GM12878 (cell line): ENCODE results near the gene SPRYD3. TPM values are rescaled to one million over a fixed set of nuclear protein-coding genes. Genes with fewer than 3 reads are reported as not detected.

ENCODE experiments used
- ATAC-seq: fragments of 200-7000 bp; cut with Tn5 transposase; 3 replicates; pipeline ENCODE4 v1.9.1; 2020; ENCODE audit warnings: mild to moderate bottlenecking, moderate library complexity
- BruUV-seq: library from RNA; stranded (reverse); fragments of 400-500 nt; replicated peaks from 2 replicates; lab custom pipeline; 2021; lab: Mats Ljungman, UMichigan
- CTCF ChIA-PET: fragments of 300-600 bp; sonication (Branson Sonifier 250); formaldehyde crosslinking; extraction: SDS; loops from one replicate; lab custom pipeline; 2021; ENCODE audit warnings: inconsistent platforms; lab: Yijun Ruan, JAX
- POLR2A ChIA-PET: fragments of 350-600 bp; formaldehyde crosslinking; extraction: SDS; loops from one replicate; lab custom pipeline; 2021; ENCODE audit warnings: inconsistent platforms; lab: Charles Lee
- RAD21 ChIA-PET: fragments of 300-600 bp; sonication (Branson Sonifier 250); formaldehyde crosslinking; loops from one replicate; lab custom pipeline; 2023; ENCODE audit warnings: antibody characterized with exemption; ENCODE audit not compliant: unreplicated experiment; lab: Charles Lee
- SMC1A ChIA-PET: fragments of 300-600 bp; sonication (Branson Sonifier 250); formaldehyde crosslinking; loops from one replicate; lab custom pipeline; 2023; ENCODE audit not compliant: unreplicated experiment, uncharacterized antibody; lab: Charles Lee
- DNase-seq: peaks from one replicate; pipeline ENCODE4 v3.0.0-alpha.2; 2011; ENCODE audit warnings: low read depth, low spot score
- FAIRE-seq: peaks from 3 replicates; lab custom pipeline; 2011; peaks lifted over from hg19 to GRCh38; lab: Jason Lieb, UNC
- H2AFZ ChIP-seq: 2 replicates; pipeline ENCODE4 v1.6.0; 2011; ENCODE audit warnings: low read depth, low read length, control low read depth; ENCODE audit not compliant: control insufficient read depth
- H3K27ac ChIP-seq: 2 replicates; pipeline ENCODE4 v1.5.1; 2011; ENCODE audit warnings: control low read depth; ENCODE audit not compliant: control insufficient read depth, insufficient read depth
- H3K27me3 ChIP-seq, 2 experiments: replicated peaks in 1 of 2; 2 replicates each; pipeline versions ENCODE4 v1.6.0 to v1.6.1; 2011; ENCODE audit warnings: low read length in 1 of 2; ENCODE audit not compliant: control insufficient read depth in 2 of 2, insufficient read depth in 2 of 2
- H3K36me3 ChIP-seq, 2 experiments: 2 replicates each; pipeline ENCODE4 v1.5.1; 2011; ENCODE audit warnings: low read length in 1 of 2; ENCODE audit not compliant: control insufficient read depth in 2 of 2, insufficient read depth in 2 of 2
- H3K4me1 ChIP-seq: 2 replicates; pipeline ENCODE4 v1.6.1; 2011; ENCODE audit warnings: mild to moderate bottlenecking, low read length, moderate library complexity, mixed read lengths; ENCODE audit not compliant: control insufficient read depth, insufficient read depth
- H3K4me2 ChIP-seq: 2 replicates; pipeline ENCODE4 v1.6.0; 2011; ENCODE audit warnings: control low read depth; ENCODE audit not compliant: control insufficient read depth, insufficient read depth
- H3K4me3 ChIP-seq: fragments of 200-600 bp; sonication (generic); 2 replicates; pipeline ENCODE4 v1.5.1; 2016
- H3K79me2 ChIP-seq: 2 replicates; pipeline ENCODE4 v1.6.0; 2011; ENCODE audit warnings: low read length; ENCODE audit not compliant: control insufficient read depth, insufficient read depth
- H3K9ac ChIP-seq: 2 replicates; pipeline ENCODE4 v1.8.0; 2011; ENCODE audit warnings: low read length, control low read depth, mixed read lengths; ENCODE audit not compliant: control insufficient read depth, insufficient read depth
- H3K9me3 ChIP-seq: replicated peaks from 3 replicates; pipeline ENCODE4 v1.5.1; 2011; ENCODE audit warnings: mild to moderate bottlenecking, low read length; ENCODE audit not compliant: control insufficient read depth, insufficient read depth
- H4K20me1 ChIP-seq: 2 replicates; pipeline ENCODE4 v1.6.0; 2011; ENCODE audit not compliant: control insufficient read depth, insufficient read depth
- EZH2 ChIP-seq: IDR thresholded peaks from 2 replicates; pipeline ENCODE4 v1.6.1; 2012; ENCODE audit warnings: low read depth, mild to moderate bottlenecking, control low read depth, inconsistent platforms, low read length, borderline replicate concordance; ENCODE audit not compliant: control insufficient read depth
- MEF2B ChIP-seq: fragments of 450-650 bp; IDR thresholded peaks from 2 replicates; pipeline ENCODE4 v1.6.1; 2018; ENCODE audit warnings: mild to moderate bottlenecking, moderate library complexity; ENCODE audit not compliant: partially characterized antibody, poor library complexity, severe bottlenecking
- NR2F1 ChIP-seq: fragments of 450-650 bp; conservative IDR thresholded peaks from 2 replicates; pipeline ENCODE4 v1.6.1; 2017; ENCODE audit warnings: mild to moderate bottlenecking
- NRF1 ChIP-seq: conservative IDR thresholded peaks from 2 replicates; pipeline ENCODE4 v1.6.1; 2011; ENCODE audit warnings: mild to moderate bottlenecking, low read depth, low read length, improper control_type of control experiment
- RBBP5 ChIP-seq: fragments of 200-600 bp; sonication (generic); conservative IDR thresholded peaks from 2 replicates; pipeline ENCODE4 v1.6.1; 2016
- ZBTB40 ChIP-seq: fragments of 450-650 bp; IDR thresholded peaks from 2 replicates; pipeline ENCODE4 v1.6.1; 2016; ENCODE audit warnings: mild to moderate bottlenecking, moderate library complexity, borderline replicate concordance
- WGBS: methylation state at CpG from one replicate; pipeline ENCODE4 v1.1.6; 2016; ENCODE audit warnings: low lambda C conversion rate; ENCODE audit not compliant: insufficient replicate concordance, insufficient coverage; ENCODE audit errors: missing lambda C conversion rate; 5-methylcytosine and 5-hydroxymethylcytosine counted together
- in situ Hi-C: fragments of 300-500 bp; cut with MboI; formaldehyde crosslinking; loops from 9 replicates; pipeline ENCODE4 v1.14.3; 2018; ENCODE audit warnings: mixed read lengths
- intact Hi-C: fragments of 100-400 bp; cut with micrococcal nuclease; formaldehyde crosslinking; loops from one replicate; pipeline ENCODE4 v1.14.2; 2022; ENCODE audit not compliant: unreplicated experiment
- polyA plus RNA-seq, 11 experiments: library from polyadenylated mRNA; depleted of rRNA in 4 of 11; unstranded in 6 of 11; stranded (reverse) in 5 of 11; fragments of >200 nt; fragmentation: Nextera tagmentation in 4 of 11; fragmentation: Illumina TruSeq in 1 of 11; extraction: Ambion mirVana in 4 of 11; extraction: Trizol in 1 of 11; gene quantifications; 1 replicate in 1 of 11; 2 replicates in 10 of 11; pipeline versions ENCODE4 v1.2.1 to v1.2.3, GENCODE V29; 2011 to 2016; ENCODE audit warnings: inconsistent platforms in 2 of 11, missing spikeins in 2 of 11, low read depth in 1 of 11
- total RNA-seq, 4 experiments: library from RNA; depleted of rRNA in 3 of 4; stranded (reverse); fragments of >200 nt in 3 of 4; fragmentation: Illumina TruSeq in 1 of 4; extraction: Trizol in 1 of 4; gene quantifications; 2 replicates each; pipeline versions ENCODE4 v1.2.1 to v1.2.3, GENCODE V29; 2013 to 2021
- TF ChIP-seq, protein P1 (sequence below): fragments of 450-650 bp; IDR thresholded peaks from 2 replicates; pipeline ENCODE4 v1.6.1; 2017; ENCODE audit warnings: mild to moderate bottlenecking, moderate library complexity

The SPRYD3 gene
- total and polyA plus RNA-seq, 10 of the 15 experiments (the other 5 are each of a cell fraction or from before 2014, with no cell fraction given) = 2.3 to 26.4 (median 20.2) TPM

DNA sequence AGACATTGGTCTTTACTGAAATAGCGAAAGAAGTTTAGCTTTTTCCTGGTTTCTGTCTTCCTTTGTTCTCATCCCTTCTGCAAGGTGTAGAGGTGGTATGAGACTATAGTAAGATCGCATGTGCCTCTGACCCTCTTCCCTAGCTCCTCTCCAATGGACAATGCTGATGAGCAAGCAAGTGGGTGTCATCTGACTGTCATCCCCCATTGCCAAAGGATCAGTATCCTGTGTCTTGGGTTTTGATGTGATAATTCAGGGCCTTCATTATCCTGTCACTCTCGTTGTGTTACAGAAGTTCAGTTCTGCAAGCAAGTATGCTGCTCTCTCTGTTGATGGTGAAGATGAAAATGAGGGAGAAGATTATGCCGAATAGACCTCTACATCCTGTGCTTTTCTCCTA, 39.3 kb downstream of the SPRYD3 start:
- SMC1A ChIA-PET = interaction anchor here (1.4 kb wide), 1 partner anchor 60 kb away, joined by 4 read pairs; no protein-coding TSS in a partner anchor
- in situ Hi-C loops (no loop called here), intact Hi-C loops (no loop called here)
- Histone ChIP-seq H3K4me1 (no peaks in the 10 kb centered on the region), H3K9me3 (no peaks in the 10 kb centered on the region), H3K36me3 (peaks cover 14 to 46% of the 10 kb centered on the region in 2 experiments), H3K27me3 (no peaks in the 10 kb centered on the region), H3K27ac (no peak overlapping the region), H3K4me3 (no peak overlapping the region), H3K79me2 (no peaks in the 10 kb centered on the region), H3K9ac (no peak overlapping the region), H3K4me2 (no peak overlapping the region), H4K20me1 (no peaks in the 10 kb centered on the region), H2AFZ (no peak overlapping the region)
- POLR2A ChIA-PET = no interaction called here
- DNase-seq = no peak
- no TSS peak for BruUV-seq
- no peak for FAIRE-seq
- TF ChIP-seq MEF2B = no peak
- RAD21 ChIA-PET = no interaction called here
- CTCF ChIA-PET = interaction anchor here (0.8 to 2.4 kb wide), 3 partner anchors 13 to 305 kb away, joined by 3 to 8 read pairs (median 5); no protein-coding TSS in a partner anchor
- no peak for ATAC-seq
- WGBS = 97% methylated on average over 4 of the region's 4 CpGs

DNA sequence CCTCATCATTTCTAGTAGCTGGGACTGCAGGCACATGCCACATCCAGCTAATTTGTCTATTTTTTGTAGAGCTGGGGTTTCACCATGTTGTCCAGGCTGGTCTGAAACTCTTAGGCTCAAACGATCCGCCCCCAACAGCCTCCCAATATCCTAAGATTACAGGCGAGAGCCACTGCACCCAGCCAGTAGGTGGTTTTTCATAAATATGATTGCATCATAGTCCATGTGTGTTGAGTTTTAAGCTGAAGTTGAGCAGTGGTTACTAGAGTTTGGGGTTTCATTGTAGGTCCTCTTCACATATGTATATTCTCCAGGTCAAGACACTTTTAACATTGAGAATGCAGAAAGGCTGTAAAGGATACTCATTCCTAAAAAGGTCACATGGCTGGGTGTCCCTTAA, 42.4 kb downstream of the SPRYD3 start:
- Histone ChIP-seq H2AFZ (no peak overlapping the region), H3K27ac (no peak overlapping the region), H3K9ac (no peak overlapping the region), H3K9me3 (no peaks in the 10 kb centered on the region), H3K27me3 (no peaks in the 10 kb centered on the region), H3K4me3 (no peak overlapping the region), H3K36me3 (peaks cover 19 to 54% of the 10 kb centered on the region in 2 experiments), H4K20me1 (no peaks in the 10 kb centered on the region), H3K79me2 (no peaks in the 10 kb centered on the region), H3K4me2 (no peak overlapping the region), H3K4me1 (no peaks in the 10 kb centered on the region)
- WGBS = 97% methylated on average over 3 of the region's 3 CpGs
- intact Hi-C loops = no loop called here
- DNase-seq (no peak), FAIRE-seq (no peak), ATAC-seq (no peak)
- in situ Hi-C loops = no loop called here
- BruUV-seq = no TSS peak
- CTCF ChIA-PET = interaction anchor here (0.7 to 2.7 kb wide), 3 partner anchors 9 to 30 kb away, joined by 3 to 10 read pairs (median 3); no protein-coding TSS in a partner anchor
- SMC1A ChIA-PET = interaction anchor here (1.0 kb wide), 1 partner anchor 9 kb away, joined by 3 read pairs; no protein-coding TSS in a partner anchor
- RAD21 ChIA-PET = no interaction called here
- POLR2A ChIA-PET = no interaction called here
- TF ChIP-seq NRF1 = no peak
- no peak for TF ChIP-seq NR2F1
- no peak for TF ChIP-seq RBBP5
- TF ChIP-seq EZH2 = no peak
- no peak for TF ChIP-seq ZBTB40
- TF ChIP-seq, protein P1, sequence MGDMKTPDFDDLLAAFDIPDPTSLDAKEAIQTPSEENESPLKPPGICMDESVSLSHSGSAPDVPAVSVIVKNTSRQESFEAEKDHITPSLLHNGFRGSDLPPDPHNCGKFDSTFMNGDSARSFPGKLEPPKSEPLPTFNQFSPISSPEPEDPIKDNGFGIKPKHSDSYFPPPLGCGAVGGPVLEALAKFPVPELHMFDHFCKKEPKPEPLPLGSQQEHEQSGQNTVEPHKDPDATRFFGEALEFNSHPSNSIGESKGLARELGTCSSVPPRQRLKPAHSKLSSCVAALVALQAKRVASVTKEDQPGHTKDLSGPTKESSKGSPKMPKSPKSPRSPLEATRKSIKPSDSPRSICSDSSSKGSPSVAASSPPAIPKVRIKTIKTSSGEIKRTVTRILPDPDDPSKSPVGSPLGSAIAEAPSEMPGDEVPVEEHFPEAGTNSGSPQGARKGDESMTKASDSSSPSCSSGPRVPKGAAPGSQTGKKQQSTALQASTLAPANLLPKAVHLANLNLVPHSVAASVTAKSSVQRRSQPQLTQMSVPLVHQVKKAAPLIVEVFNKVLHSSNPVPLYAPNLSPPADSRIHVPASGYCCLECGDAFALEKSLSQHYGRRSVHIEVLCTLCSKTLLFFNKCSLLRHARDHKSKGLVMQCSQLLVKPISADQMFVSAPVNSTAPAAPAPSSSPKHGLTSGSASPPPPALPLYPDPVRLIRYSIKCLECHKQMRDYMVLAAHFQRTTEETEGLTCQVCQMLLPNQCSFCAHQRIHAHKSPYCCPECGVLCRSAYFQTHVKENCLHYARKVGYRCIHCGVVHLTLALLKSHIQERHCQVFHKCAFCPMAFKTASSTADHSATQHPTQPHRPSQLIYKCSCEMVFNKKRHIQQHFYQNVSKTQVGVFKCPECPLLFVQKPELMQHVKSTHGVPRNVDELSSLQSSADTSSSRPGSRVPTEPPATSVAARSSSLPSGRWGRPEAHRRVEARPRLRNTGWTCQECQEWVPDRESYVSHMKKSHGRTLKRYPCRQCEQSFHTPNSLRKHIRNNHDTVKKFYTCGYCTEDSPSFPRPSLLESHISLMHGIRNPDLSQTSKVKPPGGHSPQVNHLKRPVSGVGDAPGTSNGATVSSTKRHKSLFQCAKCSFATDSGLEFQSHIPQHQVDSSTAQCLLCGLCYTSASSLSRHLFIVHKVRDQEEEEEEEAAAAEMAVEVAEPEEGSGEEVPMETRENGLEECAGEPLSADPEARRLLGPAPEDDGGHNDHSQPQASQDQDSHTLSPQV = no peak
